Stimulated activated CD4-positive, alpha-beta T cell treated with anti-CD3 and anti-CD28 coated beads, Interleukin-15, amount 100 ng/mL, for 48 hours (primary cell): ENCODE data around the gene SYT8.

Source experiments
- DNase-seq, 2 donors: peaks; one replicate each; pipeline ENCODE4 v3.0.0-alpha.2; 2020; ENCODE audit warnings: low read depth in 2 of 2

Gene SYT8

DNA sequence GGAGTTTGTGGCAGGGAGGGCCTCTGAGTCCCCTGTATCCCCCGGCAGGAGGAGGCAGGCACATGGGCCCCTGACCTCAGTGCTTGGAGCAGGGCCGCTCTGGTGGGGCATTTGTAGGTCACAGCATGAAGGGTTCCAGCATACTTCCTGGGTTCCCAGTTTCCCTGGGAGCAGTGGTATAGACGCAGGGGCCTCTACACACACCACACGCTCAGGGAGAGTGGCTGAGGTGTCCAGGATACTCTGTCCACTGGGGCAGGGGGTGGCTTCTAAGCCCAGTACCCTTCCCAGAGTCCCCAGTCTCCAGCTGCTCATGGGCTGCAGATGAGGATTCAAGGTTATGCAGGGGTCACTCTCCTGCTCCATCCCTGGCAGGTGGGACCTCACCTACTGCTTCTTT, 24.2 kb downstream of the SYT8 start:
- DNase-seq: no peak

DNA sequence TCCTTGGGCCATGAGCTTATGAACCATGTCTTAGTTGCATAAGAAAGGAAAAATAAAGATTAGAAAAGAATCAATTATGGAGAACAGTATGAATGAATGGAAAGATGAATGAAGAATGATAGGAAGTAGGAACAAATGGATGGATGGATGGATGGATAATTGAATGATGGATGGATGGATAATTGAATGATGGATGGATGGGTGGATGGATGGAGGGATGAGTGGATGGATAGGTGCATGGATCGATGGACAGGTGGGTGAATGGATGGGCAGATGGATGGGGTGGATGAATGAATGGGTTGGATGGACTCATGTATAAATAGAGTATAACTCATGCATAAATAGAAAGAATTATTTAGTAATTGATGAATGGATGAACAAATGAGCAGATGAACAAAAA, 25.3 kb downstream of the SYT8 start:
- no peak for DNase-seq

DNA sequence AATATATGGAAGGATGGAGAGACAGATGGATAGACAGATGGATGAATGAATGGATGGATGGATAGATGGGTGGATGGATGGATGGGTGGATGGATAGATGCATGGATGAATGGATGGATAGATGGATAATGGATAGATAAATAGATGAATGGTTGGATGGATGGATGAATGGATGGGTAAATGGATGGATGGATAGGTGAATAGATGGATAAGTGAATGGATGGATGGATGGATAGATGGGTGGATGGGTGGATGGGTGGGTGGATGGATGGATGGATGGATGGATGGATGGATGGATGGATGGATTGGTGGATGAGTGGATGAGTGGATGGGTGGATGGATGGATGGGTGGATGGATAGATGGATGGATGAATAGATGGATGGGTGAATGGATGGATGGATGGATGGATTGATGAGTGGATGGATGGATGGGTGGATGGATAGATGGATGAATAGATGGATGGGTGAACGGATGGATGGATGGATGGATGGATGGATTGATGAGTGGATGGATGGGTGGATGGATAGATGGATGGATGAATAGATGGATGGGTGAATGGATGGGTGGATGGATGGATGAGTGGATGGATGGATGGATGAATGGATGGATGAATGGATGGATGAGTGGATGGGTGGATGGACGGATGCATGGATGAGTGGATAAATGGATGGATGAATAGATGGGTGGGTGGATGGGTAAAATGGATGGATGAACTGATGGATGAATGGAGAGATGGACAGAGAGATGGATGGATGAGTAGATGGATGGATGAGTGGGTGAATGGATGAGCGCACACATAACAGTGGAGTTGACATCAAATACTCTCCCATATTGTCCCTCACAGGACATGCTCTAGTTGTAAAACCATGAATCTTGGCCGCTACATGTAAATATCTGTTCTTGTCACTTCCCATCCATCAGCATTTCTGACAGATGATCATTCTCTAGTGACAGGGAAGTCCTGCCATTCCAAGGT, 26.9 kb downstream of the SYT8 start:
- DNase-seq: no peak

DNA sequence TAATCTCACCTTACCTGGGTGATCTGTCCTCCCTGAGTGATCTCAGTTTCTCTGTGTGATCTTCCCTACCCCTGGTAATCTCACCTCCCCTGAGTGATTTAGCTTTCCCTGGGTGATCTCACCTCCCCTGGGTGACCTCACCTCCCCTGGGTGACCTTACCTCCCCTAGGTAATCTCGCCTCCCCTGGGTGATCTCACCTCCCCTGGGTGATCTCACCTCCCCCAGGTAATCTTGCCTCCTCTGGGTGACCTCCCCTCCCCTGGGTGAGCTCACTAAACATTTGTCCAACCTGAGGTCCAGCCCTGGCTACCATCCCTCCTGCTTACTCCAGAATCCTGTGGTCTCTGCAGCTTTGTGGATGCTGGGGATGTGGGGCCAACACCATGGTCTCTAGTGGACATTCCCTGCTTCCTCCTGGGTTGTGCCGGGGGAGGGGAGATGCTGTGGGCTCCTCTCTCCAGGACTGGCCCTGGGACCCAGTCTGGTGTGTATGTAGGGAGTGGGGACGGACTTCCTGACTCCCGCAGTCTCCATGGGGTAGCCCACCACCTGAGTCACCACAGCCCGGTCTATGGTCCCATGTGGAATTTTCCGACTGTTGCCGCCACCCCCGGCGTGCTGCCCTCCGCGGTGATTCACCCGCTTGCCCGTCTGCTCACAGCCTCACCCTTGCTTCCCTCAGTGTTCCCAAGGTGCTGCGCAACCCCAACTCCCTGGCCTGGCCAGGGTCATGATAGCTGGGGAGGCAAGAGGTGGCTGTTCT, 28.0 kb downstream of the SYT8 start:
- DNase-seq: no peak

DNA sequence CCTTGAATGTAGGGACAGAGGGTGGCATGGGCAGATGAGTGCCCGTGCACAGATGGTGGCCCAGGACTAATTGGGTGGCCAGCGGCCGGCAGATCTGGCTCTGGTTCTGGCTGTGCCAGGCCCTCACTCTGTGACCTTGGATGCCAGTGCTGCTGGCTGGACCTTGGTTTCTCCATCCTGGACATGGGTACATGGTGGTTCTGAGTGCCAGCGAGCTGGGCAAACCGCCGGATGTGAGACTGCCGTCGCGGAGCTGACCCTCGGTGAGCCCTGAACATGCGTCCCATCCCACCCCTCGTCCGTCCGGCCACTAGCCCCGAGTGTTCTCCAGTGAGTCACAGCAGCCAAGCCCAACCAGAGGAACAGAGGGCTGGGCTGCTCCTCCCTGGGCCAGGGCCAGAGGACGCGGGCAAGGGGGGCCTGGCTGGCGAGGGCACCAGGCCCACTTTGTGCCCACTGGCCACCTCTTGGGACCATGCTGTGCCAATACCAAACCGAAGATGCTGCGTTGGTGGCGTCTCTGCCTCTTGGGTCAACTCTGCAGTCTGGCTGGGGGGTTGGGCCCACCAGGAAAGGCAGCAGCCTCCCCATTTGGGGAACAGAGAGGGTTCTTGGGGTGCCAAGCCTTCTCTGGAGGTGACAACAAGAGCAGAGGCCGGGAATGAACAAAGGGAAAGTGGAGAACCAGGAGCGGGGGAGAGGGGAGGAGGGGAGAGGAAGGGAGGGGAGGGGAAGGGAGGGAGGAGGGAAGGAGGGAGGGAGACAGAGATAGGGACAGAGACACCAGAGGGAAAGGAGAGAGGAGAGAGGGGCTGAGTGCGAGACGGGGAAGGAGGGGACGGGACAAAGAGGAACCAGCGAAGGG, 28.8 kb downstream of the SYT8 start:
- DNase-seq: no peak

GRCh38 chr11:1864231-1864630, 29.4 kb downstream of the SYT8 start:
- no peak for DNase-seq

- DNase-seq: no peak
Observed at GRCh38 chr11:1864831-1865665, 30.3 kb downstream of the SYT8 start.

DNA sequence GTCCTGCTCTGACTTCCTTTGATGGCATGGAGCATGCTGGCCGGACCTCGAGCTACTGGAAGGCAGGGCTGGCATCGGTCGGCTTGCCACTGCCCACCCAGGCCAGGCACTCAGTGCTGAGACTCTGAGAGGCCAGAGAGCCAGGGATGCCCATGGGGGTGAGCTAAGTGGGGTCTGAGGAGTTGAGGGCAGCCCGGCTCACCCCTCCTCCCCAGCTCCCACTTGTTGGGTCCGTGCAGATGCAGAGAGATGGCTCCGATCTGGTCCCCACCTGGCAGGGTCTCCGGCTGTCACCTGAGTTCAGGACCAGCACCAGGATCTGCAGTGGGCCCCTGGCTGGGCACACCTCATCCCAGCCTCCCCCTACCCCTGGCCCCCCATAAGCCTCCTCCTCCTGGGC, 31.4 kb downstream of the SYT8 start:
- no peak for DNase-seq

GRCh38 chr11:1866776-1867175, 32.0 kb downstream of the SYT8 start:
- no peak for DNase-seq

DNA sequence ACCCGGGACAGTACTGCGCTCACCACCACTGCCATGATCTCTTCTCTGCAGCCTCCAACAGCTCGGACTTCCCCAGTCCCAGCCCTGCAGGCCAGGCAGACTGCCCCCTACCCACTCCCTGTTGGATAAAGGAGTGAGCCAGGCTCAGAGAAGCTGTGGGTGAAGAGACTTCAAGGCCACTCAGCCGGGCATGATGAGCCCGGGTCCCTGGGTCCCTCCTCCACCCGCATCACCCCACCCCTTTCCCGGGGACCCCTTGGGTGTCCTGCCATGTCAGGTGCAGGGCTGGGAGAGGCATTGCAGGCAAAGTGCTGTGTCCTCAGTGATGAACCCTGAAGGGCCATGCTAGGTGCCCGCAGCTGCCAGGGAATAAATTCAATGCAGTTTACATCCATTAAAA, 32.6 kb downstream of the SYT8 start:
- DNase-seq: no peak

GRCh38 chr11:1868056-1868635, 33.4 kb downstream of the SYT8 start:
- no peak for DNase-seq

DNA sequence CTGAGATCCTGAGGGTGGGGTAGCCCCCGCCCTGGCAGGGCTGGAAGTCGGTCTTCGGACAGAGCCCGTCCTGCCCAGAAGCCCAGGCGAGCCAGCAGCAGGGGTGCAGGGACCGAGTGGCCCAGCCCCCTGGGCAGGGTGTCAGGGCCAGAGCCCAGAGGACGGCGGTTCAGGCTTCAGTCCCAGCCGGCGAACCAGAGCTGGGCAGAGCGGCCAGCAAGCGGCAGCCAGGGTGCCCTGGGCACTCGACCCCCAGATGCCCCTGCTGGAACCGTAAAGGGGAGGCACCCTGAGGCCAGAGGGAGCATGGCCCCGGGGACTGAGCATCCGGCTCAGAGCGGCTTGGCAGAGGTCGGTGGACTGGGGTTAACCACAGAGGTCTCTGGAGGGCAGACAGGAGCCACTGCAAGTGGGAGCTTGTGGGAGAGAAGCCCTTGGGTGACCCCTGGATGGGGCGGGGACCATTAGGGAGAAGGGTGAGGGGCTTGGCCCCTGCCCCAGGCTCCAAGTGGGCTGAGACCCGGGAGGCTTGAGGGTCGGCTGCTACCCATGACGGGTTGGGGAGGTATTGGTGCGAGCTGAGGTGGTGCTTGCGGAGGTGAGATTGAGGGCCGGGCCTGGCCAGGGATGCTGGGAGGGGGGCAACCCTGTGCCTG, 34.0 kb downstream of the SYT8 start:
- no peak for DNase-seq

GRCh38 chr11:1869427-1870325, 34.9 kb downstream of the SYT8 start:
- no peak for DNase-seq

GRCh38 chr11:1870326-1870696, 35.5 kb downstream of the SYT8 start:
- no peak for DNase-seq

DNA sequence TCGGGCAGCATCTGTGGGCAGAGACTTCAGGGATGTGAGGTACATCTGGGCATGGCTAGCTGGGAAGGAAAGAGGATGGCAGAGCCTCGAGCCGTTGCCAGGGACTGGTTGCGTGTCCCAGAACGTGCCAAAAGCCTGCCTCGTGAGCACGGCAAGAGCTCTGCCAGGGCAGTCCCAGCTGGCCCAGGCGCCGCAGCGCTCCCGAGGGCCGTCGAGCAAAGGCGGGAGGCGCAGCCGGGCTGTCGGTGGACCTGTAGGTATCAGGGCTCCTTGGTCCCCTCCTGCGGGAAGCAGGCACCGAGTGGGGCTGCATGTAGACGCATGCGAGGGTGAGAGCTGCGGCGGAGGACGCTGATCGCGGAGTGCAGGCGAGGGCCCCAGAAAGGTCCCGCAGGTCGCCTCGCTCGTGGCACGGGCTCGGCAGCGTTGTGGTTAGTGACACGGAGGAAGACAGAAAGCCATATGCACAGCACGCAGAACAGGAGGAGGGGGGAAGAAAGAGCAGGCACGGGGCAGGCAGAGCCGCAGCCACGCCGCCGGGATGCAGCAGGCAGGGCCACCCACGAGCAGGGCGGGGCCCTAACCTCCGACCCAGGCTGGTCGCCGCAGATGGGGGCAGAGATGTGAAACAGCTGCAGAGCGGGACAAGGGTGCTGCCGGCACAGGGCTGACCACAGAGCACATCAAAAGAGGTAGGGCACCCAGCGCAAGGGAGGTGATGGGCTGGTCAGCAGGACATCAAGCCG, 36.1 kb downstream of the SYT8 start:
- DNase-seq: no peak

DNA sequence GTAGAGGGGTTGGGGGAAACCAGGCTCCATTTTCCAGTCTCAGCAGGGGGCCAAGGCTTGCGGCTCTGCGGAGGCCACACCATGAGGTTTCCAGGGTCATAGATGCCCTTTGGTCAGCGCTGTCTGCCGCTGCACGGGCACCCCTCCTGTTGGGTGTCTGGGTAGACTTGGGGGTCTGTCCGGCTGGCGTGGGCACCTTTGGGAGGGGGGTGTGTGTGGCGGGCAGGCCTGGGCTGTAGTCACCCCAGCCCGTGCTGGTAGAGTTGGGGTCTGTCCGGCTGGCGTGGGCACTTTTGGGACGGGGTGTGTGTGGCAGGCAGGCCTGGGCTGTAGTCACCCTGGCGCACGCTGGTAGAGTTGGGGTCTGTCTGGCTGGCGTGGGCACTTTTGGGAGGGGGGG, 36.7 kb downstream of the SYT8 start:
- DNase-seq: no peak

DNA sequence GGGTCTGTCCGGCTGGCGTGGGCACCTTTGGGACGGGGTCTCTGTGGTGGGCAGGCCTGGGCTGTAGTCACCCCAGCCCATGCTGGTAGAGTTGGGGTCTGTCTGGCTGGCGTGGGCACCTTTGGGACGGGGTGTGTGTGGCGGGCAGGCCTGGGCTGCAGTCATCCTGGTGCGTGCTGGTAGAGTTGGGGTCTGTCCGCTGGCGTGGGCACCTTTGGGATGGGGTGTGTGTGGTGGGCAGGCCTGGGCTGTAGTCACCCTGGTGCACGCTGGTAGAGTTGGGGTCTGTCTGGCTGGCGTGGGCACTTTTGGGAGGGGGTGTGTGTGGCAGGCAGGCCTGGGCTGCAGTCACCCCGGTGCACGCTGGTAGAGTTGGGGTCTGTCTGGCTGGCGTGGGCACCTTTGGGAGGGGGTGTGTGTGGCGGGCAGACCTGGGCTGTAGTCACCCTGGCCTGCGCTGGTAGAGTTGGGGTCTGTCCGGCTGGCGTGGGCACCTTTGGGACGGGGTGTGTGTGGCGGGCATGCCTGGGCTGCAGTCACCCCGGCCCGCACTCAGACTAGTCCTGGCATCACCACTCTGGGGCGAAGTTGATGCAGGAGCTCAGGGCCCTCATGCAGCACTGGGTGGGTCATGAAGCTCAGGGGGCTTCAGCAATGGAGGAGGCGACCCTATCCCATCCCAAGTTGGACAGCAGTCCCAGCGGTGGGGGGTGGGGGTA, 37.6 kb downstream of the SYT8 start:
- no peak for DNase-seq
